ENCODE results near the gene LARGE1.

DNA sequence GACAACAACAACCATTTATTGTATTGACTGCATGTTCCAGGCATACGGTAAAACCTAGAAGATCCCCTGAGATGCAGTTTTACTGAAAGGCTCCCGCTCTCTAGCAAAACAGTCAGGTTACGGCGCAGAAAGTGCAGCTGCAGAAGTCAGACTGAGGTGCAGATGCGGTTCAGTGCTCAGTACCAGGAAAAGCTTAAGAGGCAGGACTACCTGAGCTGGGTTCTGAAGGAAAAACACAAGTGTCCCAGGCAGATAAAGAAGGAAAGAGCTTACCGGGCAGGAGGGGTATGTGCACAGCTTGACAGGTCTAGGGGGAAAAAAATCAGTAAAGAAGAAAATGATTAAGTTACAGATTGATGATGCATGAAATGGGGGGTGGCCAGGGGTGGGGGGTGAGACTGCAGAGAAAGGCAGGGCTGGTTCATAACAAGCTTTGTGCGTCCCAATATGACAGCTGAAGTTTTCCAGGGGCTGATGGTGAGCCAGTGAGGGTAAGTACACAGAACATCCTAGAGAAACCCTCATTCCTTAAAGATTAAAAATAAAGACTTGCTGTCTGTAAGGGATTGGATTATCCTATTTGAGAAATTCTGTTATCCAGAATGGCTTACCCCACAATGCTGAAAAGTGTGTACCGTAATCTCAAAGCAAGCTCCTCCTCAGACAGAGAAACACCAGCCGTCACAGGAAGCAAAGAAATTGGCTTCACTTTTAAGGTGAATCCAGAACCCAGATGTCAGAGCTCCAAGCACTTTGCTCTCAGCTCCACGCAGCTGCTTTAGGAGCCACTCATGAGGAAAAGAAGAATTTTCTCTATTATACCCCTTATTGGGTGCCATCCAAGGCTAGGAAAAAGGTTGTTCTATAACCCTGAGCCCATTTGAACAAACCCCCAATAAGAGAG, 11.9 kb downstream of the LARGE1 start:
- TF ChIP-seq ZFX (IDR thresholded peaks at IDR 0.05; ENCODE audit: borderline replicate concordance), result no peak
- TF ChIP-seq, protein P1, sequence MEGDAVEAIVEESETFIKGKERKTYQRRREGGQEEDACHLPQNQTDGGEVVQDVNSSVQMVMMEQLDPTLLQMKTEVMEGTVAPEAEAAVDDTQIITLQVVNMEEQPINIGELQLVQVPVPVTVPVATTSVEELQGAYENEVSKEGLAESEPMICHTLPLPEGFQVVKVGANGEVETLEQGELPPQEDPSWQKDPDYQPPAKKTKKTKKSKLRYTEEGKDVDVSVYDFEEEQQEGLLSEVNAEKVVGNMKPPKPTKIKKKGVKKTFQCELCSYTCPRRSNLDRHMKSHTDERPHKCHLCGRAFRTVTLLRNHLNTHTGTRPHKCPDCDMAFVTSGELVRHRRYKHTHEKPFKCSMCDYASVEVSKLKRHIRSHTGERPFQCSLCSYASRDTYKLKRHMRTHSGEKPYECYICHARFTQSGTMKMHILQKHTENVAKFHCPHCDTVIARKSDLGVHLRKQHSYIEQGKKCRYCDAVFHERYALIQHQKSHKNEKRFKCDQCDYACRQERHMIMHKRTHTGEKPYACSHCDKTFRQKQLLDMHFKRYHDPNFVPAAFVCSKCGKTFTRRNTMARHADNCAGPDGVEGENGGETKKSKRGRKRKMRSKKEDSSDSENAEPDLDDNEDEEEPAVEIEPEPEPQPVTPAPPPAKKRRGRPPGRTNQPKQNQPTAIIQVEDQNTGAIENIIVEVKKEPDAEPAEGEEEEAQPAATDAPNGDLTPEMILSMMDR (IDR thresholded peaks at IDR 0.05), result no peak
